ENCODE measurements around the gene EIF6.
A peak's percentile ranks its signal among the peaks of the same experiment; 100 is the strongest.
"Not testable (repeated sequence)": the region's sequence is repeated elsewhere in the genome, so short reads cannot be mapped to it uniquely, and the experiment has no call there.

Gene EIF6

GRCh38 chr20:35284267-35284991 is at the start of gene EIF6:
Gene EIF6 (minus strand): TSS chr20:35284772. CDS start chr20:35284487, 285 bp downstream.
- peak; percentile 84 for DNase-seq

- no peak for DNase-seq
These were observed 49.0 kb upstream of the EIF6 start for GRCh38 chr20:35333606-35334005.

GRCh38 chr20:35332540-35333200 is 48.1 kb upstream of the EIF6 start:
- DNase-seq, result no peak

DNA sequence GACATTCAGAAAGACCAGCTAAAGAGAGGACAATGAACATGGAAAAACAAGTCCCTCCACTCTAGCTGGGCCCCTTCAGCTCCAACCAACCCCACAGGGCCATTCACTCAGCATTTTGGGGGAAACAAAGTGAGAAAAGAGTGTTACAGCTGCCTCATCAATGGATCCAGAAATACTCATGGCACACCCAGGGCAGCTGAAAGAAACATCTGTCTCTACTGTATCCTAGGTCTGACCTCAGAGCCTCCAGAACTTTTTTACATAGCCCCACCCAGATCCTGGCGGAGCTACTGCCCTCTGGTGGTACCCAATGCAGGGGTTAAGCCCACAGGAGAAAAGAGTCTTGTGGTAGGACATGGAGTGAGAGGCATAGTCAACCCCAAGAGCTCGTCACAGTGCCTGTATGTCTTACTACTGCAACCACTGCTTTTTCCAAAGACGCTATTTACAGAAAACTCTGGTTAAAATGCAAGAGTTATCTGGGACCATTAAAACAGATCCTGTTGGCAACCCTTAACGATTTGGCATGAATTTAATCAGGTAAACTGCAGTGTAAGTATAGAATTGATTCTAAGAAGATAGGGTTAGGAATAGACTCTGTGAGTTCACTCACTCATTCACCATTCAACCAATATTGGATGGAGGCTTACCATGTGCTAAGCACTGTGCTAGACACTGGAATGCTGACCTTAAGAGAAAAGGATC is 45.0 kb upstream of the EIF6 start:
- DNase-seq, result no peak

GRCh38 chr20:35328689-35329088 is 44.1 kb upstream of the EIF6 start:
- DNase-seq, result no peak

GRCh38 chr20:35328095-35328685 is 43.6 kb upstream of the EIF6 start:
- no peak for DNase-seq

- DNase-seq, result no peak
These were observed 42.8 kb upstream of the EIF6 start for GRCh38 chr20:35327074-35327976.

GRCh38 chr20:35326740-35327073 is 42.1 kb upstream of the EIF6 start:
- no peak for DNase-seq

GRCh38 chr20:35326021-35326739 is 41.6 kb upstream of the EIF6 start:
- no peak for DNase-seq

- DNase-seq, result no peak
These were observed 40.8 kb upstream of the EIF6 start for GRCh38 chr20:35325401-35325800.

DNA sequence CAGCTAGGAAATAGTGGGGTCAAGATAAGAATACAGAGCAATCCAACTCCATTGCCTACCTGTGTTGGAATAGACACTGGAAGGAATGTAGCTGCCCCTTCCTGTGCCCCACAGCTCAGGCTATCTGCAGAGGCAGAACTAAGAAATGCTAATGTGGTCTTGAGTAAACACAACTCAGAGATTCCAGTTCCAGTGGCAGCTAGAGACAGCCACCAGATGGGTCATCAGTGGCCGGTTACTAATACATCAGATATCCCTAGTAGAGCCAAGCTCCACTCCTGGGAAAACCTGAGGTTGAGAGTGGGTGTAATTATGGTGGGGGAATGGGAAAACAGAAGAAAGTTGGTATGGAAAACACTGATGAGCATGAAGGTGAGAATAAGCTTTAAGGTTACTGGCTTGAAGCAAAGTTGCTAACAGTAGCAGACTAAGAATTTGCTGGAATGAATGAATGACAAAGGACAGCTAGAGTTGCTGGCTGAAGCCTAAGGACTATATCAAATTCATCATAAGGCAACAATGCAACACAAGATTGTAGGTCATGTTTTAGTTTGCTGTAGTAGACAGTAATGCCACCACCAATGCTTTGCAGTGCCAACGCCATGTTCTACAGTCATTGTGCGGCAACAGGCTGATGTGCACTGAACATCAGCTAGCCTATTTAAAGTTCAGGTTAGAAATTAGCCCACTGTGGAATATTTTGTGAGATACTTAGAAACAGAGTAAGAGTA is 36.0 kb upstream of the EIF6 start:
- DNase-seq, result no peak

GRCh38 chr20:35319871-35320197 is 35.3 kb upstream of the EIF6 start:
- no peak for DNase-seq

- DNase-seq, result no peak
These were observed 34.8 kb upstream of the EIF6 start for GRCh38 chr20:35319192-35319870.

GRCh38 chr20:35318502-35319157 is 34.1 kb upstream of the EIF6 start:
- DNase-seq, result peak; percentile 27

DNA sequence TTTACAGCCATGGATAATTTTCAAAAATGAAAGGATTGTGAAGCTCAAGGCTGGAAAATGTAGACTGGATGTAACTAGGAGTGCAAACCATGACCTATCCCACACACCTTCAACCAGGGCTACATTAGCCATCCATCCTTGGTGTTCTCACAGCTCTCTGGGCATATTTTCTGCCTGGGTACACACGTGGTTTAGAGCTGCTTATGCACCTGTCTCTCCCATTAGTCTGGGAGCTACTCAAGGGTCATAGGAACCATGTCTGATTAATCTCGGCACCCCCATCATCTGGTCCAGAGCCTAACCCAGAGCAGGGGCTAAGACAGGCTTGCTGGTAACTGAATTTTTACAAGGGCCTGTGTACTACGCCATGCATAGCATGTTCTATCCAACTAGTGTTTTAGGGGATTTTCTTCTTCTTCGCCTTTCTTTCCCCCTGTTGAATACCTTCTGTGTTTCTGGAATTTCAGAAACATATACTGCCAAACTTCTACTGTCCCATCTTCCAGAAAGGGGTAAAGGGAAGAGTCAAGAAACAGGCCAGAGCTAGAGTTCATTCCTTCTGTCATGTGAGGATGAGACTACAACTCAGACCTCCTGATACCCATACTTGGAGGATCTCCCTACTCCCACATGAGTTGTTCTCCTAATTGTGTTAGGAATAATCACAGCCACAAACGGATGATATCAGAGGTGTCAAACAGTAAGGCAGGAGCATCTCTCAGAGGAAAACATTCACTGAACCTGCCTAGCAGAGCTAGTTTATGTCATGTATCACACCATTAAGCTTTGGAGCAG is 33.0 kb upstream of the EIF6 start:
- no peak for DNase-seq

- no peak for DNase-seq
These were observed 31.5 kb upstream of the EIF6 start for GRCh38 chr20:35316086-35316485.

- not testable (repeated sequence) for DNase-seq
These were observed 31.1 kb upstream of the EIF6 start for GRCh38 chr20:35315632-35316020.

DNA sequence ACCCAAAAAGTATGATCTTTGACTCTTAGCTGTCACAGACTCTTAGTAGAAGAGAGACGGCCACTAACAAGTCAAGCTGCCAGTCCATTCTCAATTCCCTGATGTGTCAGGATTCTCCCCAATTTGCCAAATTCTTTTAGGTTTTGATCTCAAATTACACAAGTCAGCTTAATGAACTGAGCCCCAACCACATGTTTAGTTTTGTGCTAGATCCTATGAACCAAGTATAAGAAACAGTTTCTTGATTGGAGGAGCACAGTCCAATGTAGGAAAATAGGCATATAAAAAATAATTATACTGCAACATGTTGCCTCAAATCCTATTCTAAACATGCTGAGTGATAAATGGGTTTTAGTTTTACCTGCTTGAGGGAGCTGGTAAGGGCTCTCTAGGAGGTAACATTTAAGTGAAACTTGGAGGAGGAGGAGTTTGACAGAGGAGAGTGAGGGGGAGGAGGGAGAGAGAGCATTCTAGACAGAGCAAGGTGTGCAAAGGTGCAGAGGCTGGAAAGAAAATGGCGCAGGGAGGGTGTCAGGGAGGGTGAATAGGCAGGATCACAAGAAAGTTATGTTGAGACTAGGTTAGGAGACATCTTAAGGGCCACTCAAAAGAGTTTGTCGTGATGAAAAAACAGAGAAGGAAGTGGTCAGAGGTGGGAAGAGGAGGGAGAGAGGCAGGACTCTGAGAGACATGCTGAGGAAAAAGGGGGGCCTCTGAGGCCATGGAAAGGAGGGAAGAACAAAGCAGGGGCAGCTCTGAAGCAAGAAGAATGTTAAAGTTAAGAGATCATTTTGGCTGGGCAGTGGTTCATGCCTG is 30.5 kb upstream of the EIF6 start:
- DNase-seq, result no peak

All from NCI-H510A (cell line).